Activated CD4-positive, alpha-beta T cell treated with anti-CD3 and anti-CD28 coated beads, Interleukin-2, amount 50 U/mL, for 16 hours (primary cell): ENCODE results near the gene SAFB.

Experiments
- DNase-seq: peaks from one replicate; pipeline ENCODE4 v3.0.0-alpha.2; 2020

Gene SAFB

DNA sequence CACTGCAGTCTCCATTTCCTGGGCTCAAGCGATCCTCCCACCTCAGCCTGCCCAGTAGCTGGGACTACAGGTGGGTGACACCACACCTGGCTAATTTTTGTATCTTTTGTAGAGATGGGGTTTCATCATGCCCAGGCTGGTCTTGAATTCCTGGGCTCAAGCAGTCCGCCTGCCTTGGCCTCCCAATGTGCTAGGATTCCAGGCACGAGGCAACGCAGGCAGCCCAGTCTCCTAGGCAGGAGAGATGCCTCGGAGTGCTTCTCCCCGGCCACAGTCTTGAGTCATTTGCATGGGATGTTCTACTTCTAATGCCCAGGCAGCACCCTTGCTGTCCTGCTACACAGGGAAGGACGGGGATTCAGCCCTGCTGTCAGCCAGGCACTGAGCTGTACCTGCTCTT is 48.7 kb downstream of the SAFB start:
- DNase-seq = no peak

DNA sequence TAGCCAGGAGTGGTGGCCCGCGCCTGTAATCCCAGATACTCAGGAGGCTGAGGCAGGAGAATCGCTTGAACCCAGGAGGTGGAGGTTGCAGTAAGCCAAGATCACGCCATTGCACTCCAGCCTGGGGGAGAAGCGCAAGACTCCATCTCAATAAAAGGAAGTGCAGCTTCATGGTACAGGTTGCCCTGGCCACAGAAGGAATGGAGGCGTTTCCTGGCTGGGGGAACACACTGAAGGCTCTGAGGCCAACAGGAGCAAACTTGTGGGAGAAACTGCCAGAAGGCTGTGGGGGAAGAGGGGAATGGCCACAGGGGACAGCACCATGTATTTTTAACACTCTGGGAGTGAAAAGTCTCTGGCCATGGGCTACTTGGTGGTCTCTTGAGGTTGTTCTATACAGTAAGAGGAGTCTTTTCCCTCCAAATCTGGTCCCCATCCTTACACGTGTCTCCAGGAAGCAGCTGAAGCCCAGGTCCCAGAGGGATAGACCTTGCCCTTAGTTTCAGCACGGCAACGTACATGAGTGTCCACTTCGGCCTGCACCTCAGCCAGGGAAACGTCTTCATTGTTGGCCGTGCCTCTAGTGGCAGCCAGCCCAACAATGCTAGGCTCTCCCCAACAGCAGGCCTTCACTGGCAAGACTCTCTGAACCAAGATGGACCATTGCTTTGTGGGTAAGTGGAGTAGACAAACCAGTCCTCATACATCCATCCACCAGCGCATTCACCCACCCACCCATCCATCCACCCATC is 50.0 kb downstream of the SAFB start:
- DNase-seq = no peak

DNA sequence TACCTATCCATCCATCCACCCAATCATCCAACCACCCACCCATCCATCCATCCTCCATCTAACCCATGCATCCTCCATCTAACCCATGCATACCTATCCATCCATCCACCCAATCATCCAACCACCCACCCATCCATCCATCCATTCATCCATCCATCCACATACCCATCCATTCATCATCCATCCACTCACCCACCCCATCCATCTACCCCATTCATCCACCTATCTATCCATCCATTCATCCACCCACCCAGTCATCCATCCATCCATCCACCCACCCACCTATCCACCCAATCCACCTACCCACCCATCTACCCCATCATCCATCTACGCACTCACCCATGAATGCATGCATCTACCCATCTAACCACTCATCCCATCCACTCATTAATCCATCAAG is 50.9 kb downstream of the SAFB start:
- DNase-seq = no peak

DNA sequence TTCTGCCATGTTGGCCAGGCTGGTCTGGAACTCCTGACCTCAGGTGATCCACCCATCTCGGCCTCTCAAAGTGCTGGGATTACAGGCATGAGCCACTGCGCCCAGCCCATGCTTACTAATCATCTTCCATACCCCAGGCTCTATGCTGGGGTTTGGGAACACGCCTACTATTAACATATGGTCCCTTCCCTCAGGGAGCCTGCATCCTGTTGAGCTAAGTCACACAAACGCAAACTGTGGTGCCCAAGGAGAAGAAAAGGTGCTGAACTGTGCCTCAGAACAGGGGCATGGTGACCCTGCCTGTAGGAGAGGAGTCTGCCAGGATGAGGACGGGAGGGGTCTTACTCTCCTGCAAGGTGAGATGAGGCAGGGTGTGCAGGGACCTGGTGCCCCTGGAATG is 51.8 kb downstream of the SAFB start:
- DNase-seq = no peak

DNA sequence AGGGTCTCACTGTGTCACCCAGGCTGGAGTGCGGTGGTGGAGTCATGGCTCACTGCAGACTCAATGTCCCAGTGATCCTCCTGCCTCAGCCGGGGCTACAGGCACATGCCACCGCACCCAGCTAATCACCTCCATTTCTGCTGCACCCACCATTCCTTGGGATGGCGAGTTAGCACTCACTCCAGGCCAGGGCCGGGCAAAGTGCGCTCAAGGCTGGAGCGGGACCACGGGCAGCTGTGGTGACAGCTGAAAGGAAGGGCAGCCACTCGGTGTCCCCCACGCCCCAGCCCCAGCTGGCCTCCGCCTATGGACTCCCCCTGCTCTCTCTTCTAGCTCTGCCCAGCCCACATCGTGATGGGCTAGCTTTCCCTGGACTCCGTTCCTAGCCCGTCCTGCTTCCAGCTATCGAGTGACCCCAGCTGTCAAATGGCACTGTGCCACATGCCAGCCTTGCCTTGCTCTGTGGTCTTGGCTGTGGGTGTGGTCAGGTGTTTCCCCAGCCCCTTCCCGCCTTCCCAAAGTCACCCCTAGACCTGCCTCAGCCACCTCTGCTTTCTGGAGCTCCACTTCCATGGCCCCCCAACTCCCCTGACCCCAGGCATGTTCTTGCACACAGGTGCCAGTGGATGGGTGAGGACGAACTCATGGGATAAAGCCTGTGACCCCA is 53.4 kb downstream of the SAFB start:
- DNase-seq = no peak

DNA sequence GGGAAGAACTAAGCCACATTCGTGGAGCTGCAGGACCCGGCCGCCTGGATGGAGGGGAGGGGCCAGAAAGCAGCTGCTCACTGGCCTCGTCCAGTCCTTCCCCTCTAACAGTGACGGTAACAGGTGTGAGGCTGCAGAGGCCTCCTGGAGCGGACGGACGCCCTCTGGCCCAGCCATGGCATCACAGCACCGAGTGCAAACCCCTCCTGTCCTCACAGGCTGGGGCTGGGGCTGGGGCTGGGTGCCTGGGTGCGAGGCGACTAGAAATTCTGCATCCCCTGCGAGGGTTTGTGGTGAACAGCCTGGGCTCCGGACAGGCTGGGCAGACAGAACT is 53.9 kb downstream of the SAFB start:
- DNase-seq = no peak

DNA sequence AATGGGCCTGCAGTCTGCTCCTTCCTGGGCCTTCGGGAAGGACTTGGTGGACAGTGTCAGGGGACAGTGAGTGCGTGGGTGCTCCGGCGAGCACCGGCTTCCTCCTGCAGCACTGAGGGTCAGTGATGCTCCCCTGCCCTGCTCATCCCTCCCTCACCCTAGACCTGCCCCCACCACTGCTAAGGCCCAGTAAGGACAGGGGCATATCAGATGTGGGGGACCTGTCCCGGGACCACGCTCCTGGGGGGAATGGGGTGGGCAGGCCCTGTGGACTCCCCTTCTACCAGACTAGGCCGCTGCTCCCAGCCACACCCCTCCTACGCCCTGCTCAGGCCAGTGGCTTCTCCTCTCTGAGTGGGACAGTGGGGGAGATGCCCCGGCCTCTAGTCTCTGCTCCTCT is 54.3 kb downstream of the SAFB start:
- DNase-seq = no peak

DNA sequence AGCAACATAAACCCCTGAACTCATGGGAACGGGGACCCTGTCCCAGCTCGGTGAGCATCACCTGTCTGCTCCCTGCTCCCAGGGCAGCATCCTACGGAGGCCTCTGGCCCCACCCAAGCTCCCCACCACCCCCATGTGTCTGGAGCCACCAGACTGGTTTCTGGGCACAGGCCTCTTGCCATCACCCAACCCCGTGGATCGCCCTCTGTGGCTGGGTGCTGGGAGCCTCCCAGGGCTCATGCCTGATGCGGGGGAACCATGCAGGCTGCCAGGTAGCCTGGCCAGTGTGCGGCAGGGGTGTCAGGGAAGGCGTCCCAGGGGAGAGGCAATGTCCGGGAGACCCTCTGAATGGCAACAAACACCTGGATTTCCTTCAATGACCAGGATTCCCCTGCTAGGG is 54.7 kb downstream of the SAFB start:
- no peak for DNase-seq

DNA sequence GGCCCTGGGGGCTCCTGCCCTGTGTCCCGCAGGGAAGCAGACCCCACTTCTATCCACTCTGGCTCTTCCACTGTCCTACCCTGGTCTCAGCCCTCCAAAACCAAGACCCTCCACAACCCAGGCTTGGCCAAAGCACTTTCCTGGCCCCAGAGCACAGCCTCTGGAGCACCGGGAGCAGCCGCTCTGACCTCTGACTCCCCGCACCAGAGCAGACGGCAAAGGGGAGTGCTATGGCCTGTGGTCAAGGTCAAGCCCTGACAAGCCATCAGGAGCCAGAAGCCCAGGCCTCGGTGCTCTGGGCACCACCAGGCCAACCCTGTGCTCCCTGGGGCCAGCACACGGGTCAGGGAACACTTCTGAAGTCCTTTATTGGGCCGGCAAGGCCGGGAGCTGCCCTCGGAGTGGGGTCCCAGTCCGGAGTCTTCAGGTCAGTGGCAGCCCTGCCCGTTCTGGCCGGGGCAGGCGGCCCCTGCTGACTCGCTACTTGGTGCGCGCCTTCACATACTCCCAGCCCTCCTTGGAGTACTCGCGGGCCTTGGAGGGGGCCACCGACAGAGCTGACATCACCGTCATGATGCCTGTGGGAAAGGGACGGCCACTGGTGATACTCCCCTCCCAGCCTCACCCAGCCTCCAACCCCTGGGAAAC is 55.3 kb downstream of the SAFB start:
- DNase-seq = no peak

DNA sequence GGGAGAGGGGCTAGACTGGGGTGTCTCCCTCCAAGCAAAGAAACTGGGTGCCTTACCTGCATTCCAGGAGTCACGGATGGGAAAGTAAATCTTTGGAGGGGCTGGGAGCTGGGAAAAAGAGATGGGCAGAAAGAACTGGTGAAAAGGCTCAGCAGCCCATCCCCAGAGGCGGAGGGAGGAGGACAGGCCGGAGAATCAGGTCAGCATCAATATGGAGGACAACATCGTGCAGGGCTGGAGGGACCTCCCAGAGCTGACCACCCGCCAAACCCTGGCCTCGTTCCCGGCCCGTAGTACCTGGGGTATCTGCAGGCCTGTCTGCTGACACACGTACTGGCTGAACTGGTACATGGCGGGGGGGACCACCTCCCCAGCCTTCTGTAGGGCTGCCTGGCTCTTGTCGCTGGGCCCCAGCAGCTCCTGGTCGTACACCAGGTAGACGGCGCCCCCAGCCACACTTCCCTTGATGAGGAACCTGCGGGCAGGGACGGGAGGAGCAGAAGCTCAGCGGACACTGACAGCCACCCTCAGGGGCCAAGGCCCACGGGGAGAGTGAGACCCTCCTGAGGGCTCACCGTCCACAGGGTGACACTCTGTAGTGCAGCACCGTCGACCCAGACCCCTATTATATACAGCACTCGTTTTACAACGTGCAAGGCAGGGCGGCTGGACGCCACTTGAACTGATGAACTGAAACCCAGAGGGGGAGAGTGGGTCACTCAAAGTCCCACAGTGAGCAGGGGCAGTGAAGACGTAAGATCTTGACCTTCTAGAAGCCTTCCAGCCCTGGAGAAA is 56.6 kb downstream of the SAFB start:
- no peak for DNase-seq

DNA sequence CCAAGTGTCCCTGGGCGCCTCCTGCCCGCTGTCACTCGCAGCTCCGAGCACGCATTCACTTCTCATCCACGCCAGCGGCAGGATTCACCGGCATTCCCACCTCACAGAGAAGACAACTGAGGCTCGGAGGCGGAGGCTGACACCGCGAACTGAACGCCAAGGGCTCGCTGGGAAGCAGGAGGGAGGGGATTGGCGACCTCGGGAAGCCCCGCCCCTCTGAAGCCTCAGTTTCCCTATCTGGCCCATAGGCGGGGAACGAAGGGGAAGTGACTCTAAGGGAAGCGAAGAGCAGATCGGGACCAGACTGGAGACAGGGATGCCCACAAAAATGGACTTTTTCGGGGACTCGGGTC is 57.2 kb downstream of the SAFB start:
- DNase-seq = no peak

DNA sequence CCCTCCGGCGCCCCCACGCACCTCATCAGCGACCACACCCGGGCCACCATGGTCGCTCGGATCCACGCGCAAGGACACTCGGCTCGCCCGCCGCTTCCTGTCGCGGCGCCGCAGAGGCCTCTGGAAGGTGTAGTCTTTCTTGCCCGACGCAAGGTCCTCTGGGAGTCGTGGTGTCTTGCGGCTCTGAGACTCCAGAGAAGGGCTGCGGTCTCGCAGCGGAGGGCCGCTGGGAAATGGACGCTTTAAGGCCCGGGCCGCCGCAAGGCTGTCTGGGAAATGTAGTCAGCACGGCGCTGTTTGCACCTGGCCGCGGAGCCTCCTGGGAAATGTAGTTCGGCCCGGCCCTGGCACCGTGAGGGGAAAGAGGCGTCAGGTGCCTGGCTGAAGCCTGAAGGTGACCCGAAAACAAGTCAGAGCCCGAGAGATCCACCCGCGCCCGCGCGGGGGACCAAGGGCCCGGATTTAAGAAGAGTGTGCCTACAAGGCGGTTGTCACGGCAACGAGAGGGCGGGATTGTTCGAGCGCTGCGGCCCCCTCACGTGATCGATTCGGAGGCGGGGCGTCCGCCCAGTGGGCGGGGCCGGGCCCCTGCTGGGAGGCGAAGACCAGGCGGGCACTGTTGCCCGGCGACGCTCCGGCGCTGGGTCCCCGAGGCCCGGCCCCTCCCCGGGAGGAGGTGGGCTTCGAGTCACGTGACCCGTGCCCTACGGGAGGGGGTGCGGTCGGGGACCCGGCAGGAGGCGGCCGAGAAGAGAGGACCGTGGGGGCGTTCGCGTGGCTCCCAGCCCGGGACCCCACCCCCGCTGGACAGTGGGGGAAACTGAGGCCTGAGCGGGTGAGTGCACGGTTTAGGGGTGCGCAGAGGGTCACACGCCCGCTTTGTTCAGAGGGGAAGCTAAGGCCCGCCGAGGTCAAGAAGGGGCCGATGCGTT is 57.8 kb downstream of the SAFB start, which contains the start of the genes HSD11B1L and MICOS13:
Gene HSD11B1L, plus strand, starts transcription at position 591 of the 932 bp plus-strand sequence. CDS start 3,806 bp downstream, outside the sequence.
Gene MICOS13, minus strand, starts transcription at position 80 of the 932 bp plus-strand sequence. Its CDS starts 30 bp downstream, at position 50.
- DNase-seq = peak; percentile 99

DNA sequence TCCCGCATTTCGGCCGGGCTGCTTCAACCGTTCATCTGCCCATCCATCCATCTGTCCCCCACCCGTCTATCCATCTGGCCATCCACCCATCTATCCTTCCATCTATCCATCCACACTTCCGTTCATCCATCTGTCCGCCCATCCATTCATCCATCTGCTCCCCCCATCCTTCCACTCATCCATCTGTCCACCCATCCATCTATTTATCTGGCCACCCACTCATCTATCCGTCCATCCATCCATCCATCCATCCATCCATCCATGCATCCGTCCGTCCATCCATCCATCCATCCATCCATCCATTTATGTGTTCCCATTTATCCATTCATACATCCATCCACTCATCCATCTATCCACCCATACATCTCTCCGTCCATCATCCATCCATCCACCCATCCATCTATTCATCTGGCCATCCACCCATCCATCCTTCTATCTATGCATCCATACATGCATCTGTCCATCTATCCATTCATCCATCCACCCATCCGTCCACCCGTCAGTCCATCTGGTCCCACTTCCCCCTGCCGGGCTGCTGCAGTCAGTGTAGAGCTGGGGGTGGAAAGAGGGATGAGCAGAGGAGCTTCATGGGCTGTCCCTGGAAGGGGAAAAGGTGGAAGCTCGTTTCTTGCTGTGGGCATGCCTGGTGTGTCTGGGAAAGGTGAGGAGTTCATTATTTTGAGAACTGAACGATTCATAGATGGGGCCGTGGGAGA is 58.7 kb downstream of the SAFB start:
- DNase-seq = no peak

DNA sequence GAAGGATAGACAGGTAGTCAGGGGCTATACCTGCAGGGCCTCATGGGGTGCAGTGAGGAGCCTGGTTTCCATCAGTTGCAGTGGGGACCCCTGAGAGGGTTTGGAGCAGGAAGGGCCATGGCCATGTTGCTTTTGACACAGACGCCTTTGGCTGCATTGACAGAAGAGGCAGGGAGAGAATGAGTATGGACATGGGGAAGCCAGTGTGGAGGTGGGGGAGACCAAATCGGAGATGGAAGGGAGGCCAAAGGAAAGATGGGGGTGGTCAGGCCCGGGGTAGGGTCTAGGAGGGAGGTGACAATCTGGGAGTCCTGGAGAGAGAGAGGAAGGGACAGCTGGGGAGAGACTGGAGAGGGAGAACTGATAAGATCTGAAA is 59.2 kb downstream of the SAFB start:
- DNase-seq = no peak

DNA sequence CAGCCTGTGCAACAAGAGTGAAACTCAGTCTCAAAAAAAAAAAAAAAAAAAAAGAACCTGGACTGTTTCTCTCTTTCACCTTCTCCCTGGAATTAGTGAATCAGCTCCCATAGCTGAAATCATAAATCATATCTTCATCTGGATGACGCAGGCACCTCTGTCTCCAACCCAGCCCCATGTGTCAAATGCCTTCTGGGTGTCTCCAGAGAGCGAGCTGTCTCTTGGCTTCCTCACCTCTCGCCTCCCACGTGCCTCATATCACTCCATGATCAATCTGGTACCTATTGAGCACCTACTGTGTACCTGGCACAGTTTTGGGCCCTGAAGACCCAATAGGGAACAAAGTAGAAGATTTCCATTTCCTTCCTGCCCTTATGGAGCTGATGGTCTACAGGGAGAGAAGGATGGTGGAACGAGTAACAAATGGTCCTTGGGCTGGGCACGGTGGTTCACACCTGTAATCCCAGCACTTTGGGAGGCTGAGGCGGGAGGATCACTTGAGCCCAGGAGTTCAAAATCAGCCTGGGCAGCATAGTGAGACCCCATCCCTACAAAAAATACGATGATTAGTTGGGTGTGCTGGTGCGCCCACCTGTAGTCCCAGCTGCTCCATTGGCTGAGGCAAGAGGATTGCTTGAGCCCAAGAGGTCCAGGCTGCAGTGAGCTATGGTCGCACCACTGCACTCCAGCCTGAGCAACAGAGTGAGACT is 60.4 kb downstream of the SAFB start:
- no peak for DNase-seq

DNA sequence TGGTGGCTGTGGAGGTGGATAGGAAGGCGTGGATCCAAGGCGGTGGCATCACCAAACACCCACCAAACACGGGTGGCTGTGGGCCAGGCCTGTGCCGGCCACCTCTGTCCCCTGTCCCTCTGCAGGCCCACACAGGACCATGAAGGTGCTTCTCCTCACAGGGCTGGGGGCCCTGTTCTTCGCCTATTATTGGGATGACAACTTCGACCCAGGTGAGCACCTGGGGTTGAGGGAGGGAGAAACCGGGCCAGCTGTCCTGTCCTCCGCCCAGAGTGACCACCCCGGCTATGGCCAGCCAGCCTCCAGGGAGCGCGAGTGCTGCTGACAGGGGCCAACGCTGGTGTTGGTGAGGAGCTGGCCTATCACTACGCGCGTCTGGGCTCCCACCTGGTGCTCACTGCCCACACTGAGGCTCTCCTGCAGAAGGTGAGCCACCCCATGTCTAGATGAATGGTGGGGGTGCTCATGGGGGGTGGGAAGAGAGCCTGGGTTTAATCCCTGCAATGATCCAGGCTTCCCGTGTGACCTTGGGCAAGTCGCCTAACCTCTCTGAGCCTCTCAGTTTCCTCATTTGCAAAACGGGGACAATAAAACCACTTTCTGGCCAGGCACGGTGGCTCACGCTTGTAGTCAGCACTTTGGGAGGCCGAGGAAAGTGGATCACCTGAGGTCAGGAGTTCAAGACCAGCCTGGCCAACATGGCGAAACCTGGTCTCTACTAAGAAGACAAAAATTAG is 62.0 kb downstream of the SAFB start:
- DNase-seq = no peak

DNA sequence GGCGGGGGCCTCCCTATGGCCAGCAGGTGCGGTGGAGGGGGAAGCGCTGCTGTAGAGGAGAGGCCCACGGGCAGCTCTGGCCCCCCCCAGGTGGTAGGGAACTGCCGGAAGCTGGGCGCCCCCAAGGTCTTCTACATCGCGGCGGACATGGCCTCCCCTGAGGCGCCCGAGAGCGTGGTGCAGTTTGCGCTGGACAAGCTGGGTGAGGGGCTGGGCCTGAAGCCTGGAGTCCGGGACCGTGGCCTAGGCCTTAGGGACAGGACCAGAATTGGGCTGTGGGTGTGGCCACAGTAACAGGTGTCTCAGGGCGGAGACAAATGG is 63.4 kb downstream of the SAFB start:
- no peak for DNase-seq

DNA sequence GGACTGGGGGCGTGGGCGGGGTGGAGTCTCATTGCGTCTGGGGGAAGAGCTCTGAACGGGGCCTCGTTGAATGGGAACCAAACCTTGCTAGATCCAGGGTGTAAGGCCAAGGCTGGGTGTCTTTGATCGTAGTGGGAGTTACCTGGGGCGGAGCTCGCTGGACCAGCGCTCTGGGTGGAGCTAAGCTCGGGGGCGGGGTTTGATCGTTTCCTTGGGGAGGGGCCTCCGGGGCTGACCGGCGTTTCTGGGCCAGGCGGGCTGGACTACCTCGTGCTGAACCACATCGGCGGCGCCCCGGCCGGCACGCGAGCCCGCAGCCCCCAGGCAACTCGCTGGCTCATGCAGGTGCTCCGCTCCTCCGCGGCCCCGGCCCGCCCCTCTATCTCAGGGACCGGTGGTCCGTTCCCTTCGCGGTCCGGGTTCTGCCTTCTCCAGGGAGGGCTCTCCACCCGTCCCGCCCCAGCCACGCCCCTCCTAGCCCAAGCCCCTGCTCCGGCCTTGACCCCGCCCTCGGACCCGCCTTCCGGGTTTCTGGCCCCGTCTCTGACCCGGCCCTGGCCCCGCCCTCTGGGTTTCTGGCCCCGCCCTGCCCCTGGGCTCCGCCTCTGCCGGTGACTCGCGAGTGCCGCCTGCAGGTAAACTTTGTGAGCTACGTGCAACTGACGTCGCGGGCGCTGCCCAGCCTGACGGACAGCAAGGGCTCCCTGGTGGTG is 63.9 kb downstream of the SAFB start:
- peak; percentile 99 for DNase-seq

DNA sequence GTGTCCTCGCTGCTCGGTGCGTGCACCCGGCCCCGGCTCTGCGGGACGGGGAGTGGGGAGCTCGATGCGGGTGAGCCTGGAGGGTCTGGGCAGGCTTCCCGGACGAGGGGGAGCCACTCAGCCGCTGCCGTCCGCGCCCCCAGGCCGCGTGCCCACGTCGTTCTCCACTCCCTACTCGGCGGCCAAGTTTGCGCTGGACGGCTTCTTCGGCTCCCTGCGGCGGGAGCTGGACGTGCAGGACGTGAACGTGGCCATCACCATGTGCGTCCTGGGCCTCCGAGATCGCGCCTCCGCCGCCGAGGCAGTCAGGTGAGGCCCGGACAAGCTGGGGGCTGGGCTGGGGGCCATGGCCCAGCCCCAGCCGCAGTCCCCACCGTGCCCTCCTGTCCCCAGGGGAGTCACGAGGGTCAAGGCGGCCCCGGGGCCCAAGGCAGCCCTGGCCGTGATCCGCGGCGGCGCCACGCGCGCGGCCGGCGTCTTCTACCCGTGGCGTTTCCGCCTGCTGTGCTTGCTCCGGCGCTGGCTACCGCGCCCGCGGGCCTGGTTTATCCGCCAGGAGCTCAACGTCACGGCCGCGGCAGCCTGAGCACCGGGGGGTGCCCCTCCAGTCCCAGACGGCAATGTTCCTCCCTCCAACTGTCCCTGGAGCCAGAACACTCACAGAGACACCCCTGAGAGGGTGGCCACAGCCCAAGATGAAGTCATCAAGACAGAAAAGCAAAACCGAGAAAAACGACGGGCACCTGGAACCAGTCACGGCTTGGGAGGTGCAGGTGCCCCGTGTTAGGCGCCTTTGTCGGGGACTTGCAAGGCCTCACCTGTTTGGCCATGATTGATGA is 64.7 kb downstream of the SAFB start:
- DNase-seq = no peak
